Esophagus (tissue), 2 donors: Measurements from ENCODE around the gene WFDC13. TPM values are rescaled to one million over a fixed set of nuclear protein-coding genes. Genes with fewer than 3 reads are reported as not detected.

Source experiments
- H3K27ac ChIP-seq, 2 donors: one replicate each; pipeline ENCODE4 v1.5.1; 2013; ENCODE audit warnings: low read depth in 2 of 2, mild to moderate bottlenecking in 2 of 2, inconsistent platforms in 1 of 2, low read length in 1 of 2, moderate library complexity in 1 of 2
- H3K27me3 ChIP-seq, 2 donors: one replicate each; pipeline ENCODE4 v1.6.1; 2013; ENCODE audit warnings: low read length in 2 of 2, control low read depth in 1 of 2, mild to moderate bottlenecking in 1 of 2; ENCODE audit not compliant: insufficient read depth in 2 of 2, control insufficient read depth in 1 of 2
- H3K36me3 ChIP-seq, 2 donors: one replicate each; pipeline ENCODE4 v1.6.1; 2013; ENCODE audit warnings: low read length in 1 of 2; ENCODE audit not compliant: control insufficient read depth in 2 of 2, insufficient read depth in 2 of 2
- H3K4me1 ChIP-seq, 2 donors: one replicate each; pipeline ENCODE4 v1.6.1; 2013; ENCODE audit warnings: low read length in 1 of 2; ENCODE audit not compliant: control insufficient read depth in 2 of 2, insufficient read depth in 2 of 2
- H3K4me3 ChIP-seq, 2 donors: one replicate each; pipeline ENCODE4 v1.5.1; 2013; ENCODE audit warnings: low read length in 2 of 2, mild to moderate bottlenecking in 2 of 2, low read depth in 1 of 2, moderate library complexity in 1 of 2
- H3K9me3 ChIP-seq, 2 donors: one replicate each; pipeline ENCODE4 v1.6.1; 2013; ENCODE audit warnings: mild to moderate bottlenecking in 2 of 2, low read depth in 1 of 2, low read length in 1 of 2, moderate library complexity in 1 of 2; ENCODE audit not compliant: control insufficient read depth in 2 of 2, insufficient read depth in 1 of 2
- WGBS, 2 donors: extraction: QIAGEN DNeasy Blood & Tissue Kit; methylation state at CpG; one replicate each; pipeline ENCODE4 v1.1.7; 2013; 5-methylcytosine and 5-hydroxymethylcytosine counted together
- polyA plus RNA-seq, 2 donors: library from polyadenylated mRNA; stranded (reverse); fragments of 200-250 nt; gene quantifications; one replicate each; pipeline ENCODE4 v1.2.3, GENCODE V29; 2013
- donor health status: healthy with polysubstance abuse.
- donor health status: Bipolar disorder and iron deficiency.

Gene WFDC13
- polyA plus RNA-seq, 2 donors, result not detected

GRCh38 chr20:45752746-45753145 lies 50.9 kb downstream of the WFDC13 start:
- 81 to 83% methylated on average over 3 of the region's 3 CpGs for WGBS, 2 donors
- Histone ChIP-seq H3K4me1 (no peaks in the 10 kb centered on the region), H3K36me3 (no peaks in the 10 kb centered on the region), H3K27ac (no peak overlapping the region), H3K4me3 (no peak overlapping the region), H3K27me3 (peaks cover 0 to 2% of the 10 kb centered on the region in 2 donors), H3K9me3 (no peaks in the 10 kb centered on the region)

- no peaks in the 10 kb centered on the region for H3K4me1 ChIP-seq
- no peak overlapping the region for H3K27ac ChIP-seq
- 89 to 91% methylated on average over 4 of the region's 4 CpGs for WGBS, 2 donors
- H3K9me3 ChIP-seq, result no peaks in the 10 kb centered on the region
- no peak overlapping the region for H3K4me3 ChIP-seq
- no peaks in the 10 kb centered on the region for H3K36me3 ChIP-seq
- H3K27me3 ChIP-seq, result peaks cover 0 to 2% of the 10 kb centered on the region in 2 donors
Measured at GRCh38 chr20:45758096-45758495, 56.3 kb downstream of the WFDC13 start.

Other genes with a start within 250 kb of the WFDC13 start
- 1 to 10 TPM; 3.3 to 6.1 TPM for gene WFDC2, start 232.3 kb upstream of the WFDC13 start, polyA plus RNA-seq
- gene SPINT3, start 186.4 kb upstream of the WFDC13 start, polyA plus RNA-seq, result not detected
- not detected for gene WFDC6, start 162.6 kb upstream of the WFDC13 start, polyA plus RNA-seq
- not detected for gene EPPIN, start 154.6 kb upstream of the WFDC13 start, polyA plus RNA-seq
- gene WFDC8, start 122.8 kb upstream of the WFDC13 start, polyA plus RNA-seq, result not detected
- gene WFDC10A, start 72.3 kb upstream of the WFDC13 start, polyA plus RNA-seq, result not detected
- gene WFDC9, start 70.8 kb upstream of the WFDC13 start, polyA plus RNA-seq, result not detected
- gene WFDC11, start 31.8 kb upstream of the WFDC13 start, polyA plus RNA-seq, result not detected
- under 1 TPM; 0.07 to 0.18 TPM for gene WFDC10B, start 3.0 kb downstream of the WFDC13 start, polyA plus RNA-seq
- not detected for gene SPINT4, start 20.3 kb downstream of the WFDC13 start, polyA plus RNA-seq
- 1 to 10 TPM in 1 of 2 donors, under 1 TPM in 1; 0.51 to 2.4 TPM for gene WFDC3, start 89.8 kb downstream of the WFDC13 start, polyA plus RNA-seq
- gene DNTTIP1, start 89.9 kb downstream of the WFDC13 start, polyA plus RNA-seq, result 10 to 100 TPM; 24.6 to 29.4 TPM
- 10 to 100 TPM; 53.1 to 83.4 TPM for gene UBE2C, start 110.6 kb downstream of the WFDC13 start, polyA plus RNA-seq
- gene TNNC2, start 125.3 kb downstream of the WFDC13 start, polyA plus RNA-seq, result 1 to 10 TPM in 1 of 2 donors, under 1 TPM in 1; 0.28 to 1.0 TPM
- 10 to 100 TPM in 1 of 2 donors, 1 to 10 TPM in 1; 9.3 to 25.8 TPM for gene SNX21, start 131.8 kb downstream of the WFDC13 start, polyA plus RNA-seq
- gene ACOT8, start 155.4 kb downstream of the WFDC13 start, polyA plus RNA-seq, result 10 to 100 TPM; 24.8 to 26.6 TPM
- 1 to 10 TPM; 1.1 to 1.5 TPM for gene ZSWIM3, start 155.6 kb downstream of the WFDC13 start, polyA plus RNA-seq
- 1 to 10 TPM; 2.4 to 3.9 TPM for gene ZSWIM1, start 179.2 kb downstream of the WFDC13 start, polyA plus RNA-seq
- gene SPATA25, start 185.6 kb downstream of the WFDC13 start, polyA plus RNA-seq, result under 1 TPM; 0.76 to 0.96 TPM
- 1 to 10 TPM; 1.4 to 2.5 TPM for gene NEURL2, start 189.2 kb downstream of the WFDC13 start, polyA plus RNA-seq
- 10 to 100 TPM; 43.6 to 55.0 TPM for gene CTSA, start 189.3 kb downstream of the WFDC13 start, polyA plus RNA-seq
- 10 to 100 TPM; 27.0 to 27.2 TPM for gene PLTP, start 210.1 kb downstream of the WFDC13 start, polyA plus RNA-seq
- 10 to 100 TPM; 18.0 to 20.9 TPM for gene PCIF1, start 232.6 kb downstream of the WFDC13 start, polyA plus RNA-seq